Gastroesophageal sphincter (tissue), 4 donors: ENCODE data around the gene SYT14. TPM values are rescaled to one million over a fixed set of nuclear protein-coding genes. Genes with fewer than 3 reads are reported as not detected.
"Not testable (repeated sequence)": the region's sequence is repeated elsewhere in the genome, so short reads cannot be mapped to it uniquely, and the experiment has no call there.

Source experiments
- ATAC-seq: fragments of 150-250 bp; one replicate; pipeline ENCODE4 v1.9.1; 2016; ENCODE audit warnings: mild to moderate bottlenecking, moderate library complexity
- H3K27ac ChIP-seq, 4 donors: fragments of 200-600 bp; sonication (generic) in 3 of 4; 1 replicate in 3 of 4; 2 replicates in 1 of 4; pipeline ENCODE4 v1.5.1; 2016 to 2019
- H3K27me3 ChIP-seq: fragments of 200-600 bp; sonication (generic); one replicate; pipeline ENCODE4 v1.5.1; 2019
- H3K36me3 ChIP-seq, 2 donors: fragments of 200-600 bp; sonication (generic); one replicate each; pipeline ENCODE4 v1.5.1; 2019; ENCODE audit warnings: control low read depth in 1 of 2
- H3K4me1 ChIP-seq, 3 donors: fragments of 200-600 bp; sonication (generic); 1 replicate in 2 of 3; 2 replicates in 1 of 3; pipeline ENCODE4 v1.5.1; 2016 to 2019; ENCODE audit warnings: control low read depth in 2 of 3
- H3K4me3 ChIP-seq, 2 donors: fragments of 200-600 bp; sonication (generic); one replicate each; pipeline ENCODE4 v1.5.1; 2019; ENCODE audit warnings: mild to moderate bottlenecking in 1 of 2, moderate library complexity in 1 of 2
- H3K9me3 ChIP-seq, 3 donors: fragments of 200-600 bp; sonication (generic); one replicate each; pipeline ENCODE4 v1.5.1; 2017 to 2019; ENCODE audit warnings: control low read depth in 2 of 3
- EP300 ChIP-seq: sonication (generic); formaldehyde crosslinking; IDR thresholded peaks from one replicate; pipeline ENCODE4 v1.6.1; 2017; ENCODE audit warnings: antibody characterized with exemption, mild to moderate bottlenecking
- POLR2A ChIP-seq, 2 donors: fragments of 450-650 bp; IDR thresholded peaks; one replicate each; pipeline ENCODE4 v1.6.1; 2017; ENCODE audit warnings: antibody characterized with exemption in 2 of 2, mild to moderate bottlenecking in 2 of 2, moderate library complexity in 1 of 2
- POLR2AphosphoS5 ChIP-seq: sonication (generic); formaldehyde crosslinking; IDR thresholded peaks from one replicate; pipeline ENCODE4 v1.6.1; 2017; ENCODE audit warnings: antibody characterized with exemption
- WGBS, 2 donors: methylation state at CpG; one replicate each; pipeline ENCODE4 v1.1.5; 2018; ENCODE audit warnings: low coverage in 1 of 2; 5-methylcytosine and 5-hydroxymethylcytosine counted together
- total RNA-seq, 4 donors: library from RNA; depleted of rRNA; stranded (reverse); fragments of >200 nt; gene quantifications; one replicate each; pipeline ENCODE4 v1.1.0, GENCODE V29; 2016
- TF ChIP-seq, protein P1 (sequence below), 4 experiments: fragments of 200-600 bp in 2 of 4; fragments of 450-650 bp in 2 of 4; sonication (generic) in 1 of 4; IDR thresholded peaks; one replicate each; pipeline ENCODE4 v1.5.1; 2017 to 2019; ENCODE audit warnings: antibody characterized with exemption in 4 of 4, mild to moderate bottlenecking in 2 of 4, moderate library complexity in 2 of 4

The SYT14 gene
- total RNA-seq, 4 donors from 2014 or later = under 0.01 to 0.27 TPM; not detected in 2

DNA sequence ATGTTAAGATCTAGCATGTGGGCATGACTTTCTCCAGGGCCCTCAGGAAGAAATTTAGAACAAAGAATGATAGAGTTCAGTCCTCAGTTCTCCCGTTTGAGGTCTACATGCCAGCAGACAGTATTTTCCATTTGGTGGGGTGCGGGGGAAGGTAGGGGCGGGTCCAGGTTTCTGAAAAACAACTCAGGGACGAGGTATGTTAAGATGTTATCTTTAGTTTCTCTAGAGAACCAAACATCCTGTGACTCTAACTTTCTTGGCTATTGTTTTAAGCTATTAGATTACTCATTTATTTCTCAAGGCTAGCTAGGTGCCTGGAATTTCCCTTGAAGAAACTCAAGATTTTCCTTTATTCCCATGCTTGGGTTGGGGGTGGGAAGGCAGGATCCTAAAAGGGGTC is 42.3 kb upstream of the SYT14 start:
- Histone ChIP-seq H3K27ac (no peak overlapping the region), H3K27me3 (peaks cover 3% of the 10 kb centered on the region), H3K4me1 (no peaks in the 10 kb centered on the region), H3K36me3 (no peaks in the 10 kb centered on the region), H3K9me3 (no peaks in the 10 kb centered on the region), H3K4me3 (no peak overlapping the region)
- 39 to 43% methylated on average over 4 of the region's 4 CpGs for WGBS, 2 donors
- no peak for TF ChIP-seq POLR2AphosphoS5
- TF ChIP-seq, protein P1, sequence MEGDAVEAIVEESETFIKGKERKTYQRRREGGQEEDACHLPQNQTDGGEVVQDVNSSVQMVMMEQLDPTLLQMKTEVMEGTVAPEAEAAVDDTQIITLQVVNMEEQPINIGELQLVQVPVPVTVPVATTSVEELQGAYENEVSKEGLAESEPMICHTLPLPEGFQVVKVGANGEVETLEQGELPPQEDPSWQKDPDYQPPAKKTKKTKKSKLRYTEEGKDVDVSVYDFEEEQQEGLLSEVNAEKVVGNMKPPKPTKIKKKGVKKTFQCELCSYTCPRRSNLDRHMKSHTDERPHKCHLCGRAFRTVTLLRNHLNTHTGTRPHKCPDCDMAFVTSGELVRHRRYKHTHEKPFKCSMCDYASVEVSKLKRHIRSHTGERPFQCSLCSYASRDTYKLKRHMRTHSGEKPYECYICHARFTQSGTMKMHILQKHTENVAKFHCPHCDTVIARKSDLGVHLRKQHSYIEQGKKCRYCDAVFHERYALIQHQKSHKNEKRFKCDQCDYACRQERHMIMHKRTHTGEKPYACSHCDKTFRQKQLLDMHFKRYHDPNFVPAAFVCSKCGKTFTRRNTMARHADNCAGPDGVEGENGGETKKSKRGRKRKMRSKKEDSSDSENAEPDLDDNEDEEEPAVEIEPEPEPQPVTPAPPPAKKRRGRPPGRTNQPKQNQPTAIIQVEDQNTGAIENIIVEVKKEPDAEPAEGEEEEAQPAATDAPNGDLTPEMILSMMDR (IDR thresholded peaks at IDR 0.05) = no peak
- no peak for TF ChIP-seq EP300
- TF ChIP-seq POLR2A (IDR thresholded peaks at IDR 0.05) = no peak
- ATAC-seq = no peak

- WGBS, 2 donors = 89 to 91% methylated on average over 3 of the region's 4 CpGs
- Histone ChIP-seq H3K36me3 (no peaks in the 10 kb centered on the region), H3K4me1 (no peaks in the 10 kb centered on the region), H3K27ac (no peak overlapping the region), H3K4me3 (no peak overlapping the region), H3K9me3 (no peaks in the 10 kb centered on the region), H3K27me3 (peaks cover 3% of the 10 kb centered on the region)
- no peak for ATAC-seq
- TF ChIP-seq POLR2AphosphoS5 (no peak), EP300 (no peak), POLR2A (IDR thresholded peaks at IDR 0.05) (no peak)
- TF ChIP-seq, protein P1 (IDR thresholded peaks at IDR 0.05) = no peak
Measured at GRCh38 chr1:209896346-209896745, 41.7 kb upstream of the SYT14 start.

DNA sequence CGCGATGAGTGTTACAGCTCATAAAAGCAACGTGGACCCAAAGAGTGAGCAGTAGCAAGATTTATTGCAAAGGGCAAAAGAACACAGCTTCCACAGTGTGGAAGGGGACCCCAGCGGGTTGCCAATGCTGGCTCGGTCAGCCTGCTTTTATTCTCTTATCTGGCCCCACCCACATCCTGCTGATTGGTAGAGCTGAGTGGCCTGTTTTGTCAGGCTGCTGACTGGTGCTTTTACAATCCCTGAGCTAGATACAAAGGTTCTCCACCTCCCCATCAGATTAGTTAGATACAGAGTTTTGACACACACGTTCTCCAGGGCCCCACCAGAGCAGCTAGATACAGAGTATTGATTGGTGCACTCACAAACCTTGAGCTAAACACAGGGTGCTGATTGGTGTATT is 39.7 kb upstream of the SYT14 start:
- not testable (repeated sequence) for H3K4me3 ChIP-seq, H3K9me3 ChIP-seq, ATAC-seq, H3K27ac ChIP-seq, H3K36me3 ChIP-seq, H3K4me1 ChIP-seq, H3K27me3 ChIP-seq
- 80 to 84% methylated on average over 1 to 5 of the region's 6 CpGs for WGBS, 2 donors

- not testable (repeated sequence) for H3K9me3 ChIP-seq, H3K36me3 ChIP-seq, H3K4me3 ChIP-seq, ATAC-seq, H3K27me3 ChIP-seq, H3K4me1 ChIP-seq, H3K27ac ChIP-seq
- WGBS, 2 donors = no CpG with 5 or more reads among the region's 21 CpGs
Measured at GRCh38 chr1:209898851-209899250, 39.2 kb upstream of the SYT14 start.

GRCh38 chr1:209899948-209900347 is 38.1 kb upstream of the SYT14 start:
- Histone ChIP-seq H3K36me3 (no peaks in the 10 kb centered on the region), H3K4me3 (no peak overlapping the region), H3K27me3 (peaks cover 3% of the 10 kb centered on the region), H3K4me1 (no peaks in the 10 kb centered on the region), H3K9me3 (no peaks in the 10 kb centered on the region), H3K27ac (no peak overlapping the region)
- TF ChIP-seq, protein P1 (IDR thresholded peaks at IDR 0.05) = no peak
- no peak for TF ChIP-seq EP300
- no peak for TF ChIP-seq POLR2A (IDR thresholded peaks at IDR 0.05)
- TF ChIP-seq POLR2AphosphoS5 = no peak
- no peak for ATAC-seq
- WGBS, 2 donors = 47 to 67% methylated on average over 2 to 3 of the region's 3 CpGs

DNA sequence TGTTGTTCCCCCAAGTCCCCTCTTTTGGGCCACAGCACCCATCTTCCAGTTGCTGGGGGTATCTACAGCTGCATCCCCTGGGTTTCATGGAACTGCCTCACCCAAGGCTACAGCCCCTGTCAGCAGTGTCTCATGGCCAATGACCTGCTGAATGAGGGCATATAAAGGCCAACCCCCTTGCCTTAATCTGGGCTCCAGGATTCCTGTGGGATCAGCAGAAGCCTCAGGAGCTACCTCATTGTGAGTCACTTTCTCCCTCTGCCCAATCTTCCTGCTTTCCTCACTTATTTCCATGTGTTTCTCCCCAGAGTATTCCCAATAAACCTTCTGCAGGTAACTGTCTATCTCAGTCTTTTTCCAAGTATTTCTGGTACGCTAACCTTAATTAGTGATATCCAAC is 37.3 kb upstream of the SYT14 start:
- Histone ChIP-seq H3K36me3 (no peaks in the 10 kb centered on the region), H3K9me3 (no peaks in the 10 kb centered on the region), H3K4me3 (no peak overlapping the region), H3K27ac (no peak overlapping the region), H3K4me1 (no peaks in the 10 kb centered on the region), H3K27me3 (peaks cover 2% of the 10 kb centered on the region)
- TF ChIP-seq, protein P1 (IDR thresholded peaks at IDR 0.05) = no peak
- TF ChIP-seq EP300 (no peak), POLR2A (IDR thresholded peaks at IDR 0.05) (no peak), POLR2AphosphoS5 (no peak)
- ATAC-seq = no peak
- 100% methylated on average over 1 of the region's 1 CpG for WGBS, 2 donors
